Loucy (cell line): ENCODE results near the gene BEX2.

Source experiments
- H2AFZ ChIP-seq: fragments of 200-600 bp; sonication (generic); 2 replicates; pipeline ENCODE4 v1.6.0; 2016; ENCODE audit warnings: antibody characterized with exemption, mild to moderate bottlenecking, low read length, moderate library complexity
- H3F3A ChIP-seq: fragments of 200-600 bp; 2 replicates; pipeline ENCODE4 v1.6.0; 2016; ENCODE audit warnings: antibody characterized with exemption, low read depth, mild to moderate bottlenecking
- H3K27me3 ChIP-seq: fragments of 200-600 bp; sonication (generic); 2 replicates; pipeline ENCODE4 v1.6.1; 2014; ENCODE audit warnings: low read length, mild to moderate bottlenecking; ENCODE audit not compliant: insufficient read depth, poor library complexity, severe bottlenecking
- H3K36me3 ChIP-seq: fragments of 200-600 bp; sonication (generic); 2 replicates; pipeline ENCODE4 v1.6.1; 2016; ENCODE audit warnings: low read length; ENCODE audit not compliant: insufficient read depth
- H3K4me1 ChIP-seq: fragments of 200-600 bp; sonication (generic); 2 replicates; pipeline ENCODE4 v1.5.1; 2014; ENCODE audit warnings: low read length, mild to moderate bottlenecking; ENCODE audit not compliant: insufficient read depth, poor library complexity, severe bottlenecking
- H3K4me2 ChIP-seq: fragments of 200-600 bp; sonication (generic); 2 replicates; pipeline ENCODE4 v1.6.0; 2014; ENCODE audit warnings: antibody characterized with exemption, low read length, low read depth, mild to moderate bottlenecking; ENCODE audit not compliant: poor library complexity, severe bottlenecking
- H3K4me3 ChIP-seq: fragments of 200-600 bp; sonication (generic); 2 replicates; pipeline ENCODE4 v1.5.1; 2014; ENCODE audit warnings: low read length, mild to moderate bottlenecking, mixed read lengths; ENCODE audit not compliant: poor library complexity, severe bottlenecking
- H3K79me2 ChIP-seq: fragments of 200-600 bp; sonication (generic); 2 replicates; pipeline ENCODE4 v1.6.1; 2014; ENCODE audit warnings: low read length; ENCODE audit not compliant: insufficient read depth
- H3K9ac ChIP-seq: fragments of 200-600 bp; sonication (generic); 2 replicates; pipeline ENCODE4 v1.6.0; 2014; ENCODE audit warnings: mild to moderate bottlenecking, low read depth, low read length, moderate library complexity; ENCODE audit not compliant: poor library complexity, severe bottlenecking
- H3K9me2 ChIP-seq: fragments of 200-600 bp; sonication (generic); replicated peaks from 2 replicates; pipeline ENCODE4 v1.6.1; 2016; ENCODE audit warnings: low read depth, low read length, mixed read lengths
- H3K9me3 ChIP-seq: fragments of 200-600 bp; sonication (generic); 2 replicates; pipeline ENCODE4 v1.6.1; 2014; ENCODE audit warnings: mild to moderate bottlenecking, antibody characterized with exemption, low read length, low read depth; ENCODE audit not compliant: insufficient read depth
- H4K20me1 ChIP-seq: fragments of 200-600 bp; sonication (generic); 2 replicates; pipeline ENCODE4 v1.6.0; 2014; ENCODE audit warnings: antibody characterized with exemption, low read length, mild to moderate bottlenecking; ENCODE audit not compliant: insufficient read depth, poor library complexity, severe bottlenecking
- CTCF ChIP-seq: fragments of 200-600 bp; sonication (generic); conservative IDR thresholded peaks from 2 replicates; pipeline ENCODE4 v1.5.1; 2014; ENCODE audit warnings: mild to moderate bottlenecking, antibody characterized with exemption, low read length
- EZH2phosphoT487 ChIP-seq: fragments of 200-600 bp; IDR thresholded peaks from 2 replicates; pipeline ENCODE4 v1.6.1; 2018; ENCODE audit warnings: antibody characterized with exemption, mild to moderate bottlenecking, moderate library complexity, borderline replicate concordance

BEX2 gene

DNA sequence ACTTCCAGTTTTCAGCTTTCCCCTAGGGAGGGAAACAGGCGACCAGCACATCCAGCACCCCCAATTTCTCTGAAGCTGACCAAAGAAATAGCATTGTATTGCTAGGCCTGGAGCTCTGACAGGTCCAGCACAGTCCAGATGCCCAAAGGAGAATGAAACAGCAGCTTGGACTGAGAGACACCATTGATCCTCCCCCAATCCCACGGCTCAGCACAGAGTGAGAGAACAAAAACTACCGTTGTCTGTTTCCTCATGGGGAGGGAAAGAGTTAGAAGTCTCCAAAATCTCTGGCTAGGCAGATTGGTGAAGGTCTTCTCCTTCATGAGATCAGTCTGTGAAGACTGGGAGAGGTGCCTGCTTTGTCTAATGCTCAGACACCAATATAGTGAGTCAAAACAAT lies 27.9 kb upstream of the BEX2 start:
- Histone ChIP-seq H4K20me1 (no peaks in the 10 kb centered on the region), H3K9me3 (no peaks in the 10 kb centered on the region), H3K79me2 (no peaks in the 10 kb centered on the region), H3K4me3 (no peak overlapping the region), H3K27me3 (no peaks in the 10 kb centered on the region), H3K9ac (no peak overlapping the region), H3K9me2 (no peaks in the 10 kb centered on the region), H3K36me3 (no peaks in the 10 kb centered on the region), H3K4me1 (no peaks in the 10 kb centered on the region), H2AFZ (no peak overlapping the region), H3F3A (no peaks in the 10 kb centered on the region), H3K4me2 (no peak overlapping the region)
- TF ChIP-seq EZH2phosphoT487, result no peak
- no peak for TF ChIP-seq CTCF

DNA sequence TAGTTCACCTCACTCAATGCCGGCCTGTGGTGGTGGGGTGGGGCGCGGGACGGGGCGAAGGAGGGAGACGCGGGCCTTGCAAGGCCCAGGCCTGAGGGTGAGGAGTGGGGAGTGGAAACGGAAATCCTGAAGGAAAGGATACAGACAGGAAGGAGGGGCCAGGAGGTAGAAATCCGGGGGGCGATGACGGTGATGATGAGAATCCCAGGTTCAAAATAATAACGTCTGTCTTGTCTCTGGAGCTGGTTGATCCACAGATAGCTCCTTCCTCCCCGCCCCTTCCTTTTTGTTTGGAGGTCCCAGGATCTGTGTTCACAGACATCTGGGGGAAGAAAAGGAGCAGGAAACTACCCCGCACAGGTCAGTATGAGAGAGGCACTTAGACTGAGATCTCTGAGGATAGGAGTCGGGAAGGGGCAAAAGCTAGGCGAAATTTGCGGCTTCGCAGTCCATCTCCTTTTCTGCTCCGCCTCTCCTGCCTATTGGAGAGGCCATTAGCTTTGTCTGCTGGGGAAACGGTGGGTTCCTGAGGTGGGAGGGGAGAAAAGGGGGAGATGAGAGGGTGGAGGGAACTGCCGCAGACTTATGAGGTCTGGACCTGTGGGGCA lies 20.0 kb upstream of the BEX2 start:
- Histone ChIP-seq H3K4me1 (no peaks in the 10 kb centered on the region), H3F3A (no peaks in the 10 kb centered on the region), H3K27me3 (no peaks in the 10 kb centered on the region), H3K9me2 (no peaks in the 10 kb centered on the region), H3K79me2 (no peaks in the 10 kb centered on the region), H3K9me3 (no peaks in the 10 kb centered on the region), H3K9ac (no peak overlapping the region), H3K36me3 (no peaks in the 10 kb centered on the region), H3K4me2 (no peak overlapping the region), H4K20me1 (no peaks in the 10 kb centered on the region), H2AFZ (no peak overlapping the region), H3K4me3 (no peak overlapping the region)
- no peak for TF ChIP-seq CTCF
- TF ChIP-seq EZH2phosphoT487, result no peak

- H3K27me3 ChIP-seq, result no peaks in the 10 kb centered on the region
- H3K9me3 ChIP-seq, result no peaks in the 10 kb centered on the region
- no peak within 1 kb of the TSS for H2AFZ ChIP-seq
- H3K4me3 ChIP-seq, result no peak within 1 kb of the TSS
- no peak for TF ChIP-seq EZH2phosphoT487
- TF ChIP-seq CTCF, result no peak
- no peaks in the 10 kb centered on the region for H3K4me1 ChIP-seq
- H3K9ac ChIP-seq, result no peak within 1 kb of the TSS
- no peaks in the 10 kb centered on the region for H3K79me2 ChIP-seq
- H3K4me2 ChIP-seq, result no peak within 1 kb of the TSS
- H4K20me1 ChIP-seq, result no peaks in the 10 kb centered on the region
- no peaks in the 10 kb centered on the region for H3F3A ChIP-seq
- H3K36me3 ChIP-seq, result no peaks in the 10 kb centered on the region
- H3K9me2 ChIP-seq, result no peaks in the 10 kb centered on the region
Measured at GRCh38 chrX:103329991-103330390, 19.2 kb upstream of the BEX2 start, which contains the start of gene TCEAL7. TSS of gene TCEAL7 (plus strand) at chrX:103330239. CDS start at chrX:103331404, 1,165 bp downstream.
